HT1080 (cell line): ENCODE measurements around the gene SLC48A1. TPM values are rescaled to one million over a fixed set of nuclear protein-coding genes. Genes with fewer than 3 reads are reported as not detected.

Experiments
- DNase-seq: peaks from one replicate; pipeline ENCODE4 v3.0.0-alpha.2; 2015; ENCODE audit warnings: low read depth
- total RNA-seq: library from RNA; depleted of rRNA; stranded (reverse); fragments of >200 nt; shearing (Covaris generic); gene quantifications from 2 replicates; pipeline ENCODE4 v1.2.3, GENCODE V29; 2014

Gene SLC48A1
- total RNA-seq, 1 experiment from 2014 or later = 13.3 TPM

- DNase-seq = no peak
These were observed 3.6 kb downstream of the SLC48A1 start for GRCh38 chr12:47776471-47777143.

GRCh38 chr12:47777151-47777550, 4.1 kb downstream of the SLC48A1 start:
- no peak for DNase-seq

GRCh38 chr12:47777741-47778558, 4.9 kb downstream of the SLC48A1 start:
- DNase-seq = no peak

GRCh38 chr12:47778881-47779280, 5.8 kb downstream of the SLC48A1 start:
- DNase-seq = no peak

GRCh38 chr12:47779301-47779942, 6.4 kb downstream of the SLC48A1 start:
- DNase-seq = peak; percentile 78

GRCh38 chr12:47779943-47780504, 7.0 kb downstream of the SLC48A1 start:
- DNase-seq = no peak

GRCh38 chr12:47781479-47782371, 8.7 kb downstream of the SLC48A1 start:
- DNase-seq = no peak

GRCh38 chr12:47782372-47782770, 9.3 kb downstream of the SLC48A1 start:
- no peak for DNase-seq

- DNase-seq = no peak
These were observed 10.2 kb downstream of the SLC48A1 start for GRCh38 chr12:47783024-47783755.

GRCh38 chr12:47783821-47784819, 11.1 kb downstream of the SLC48A1 start:
- DNase-seq = no peak

- no peak for DNase-seq
These were observed 12.2 kb downstream of the SLC48A1 start for GRCh38 chr12:47785036-47785886.

- DNase-seq = no peak
These were observed 13.0 kb downstream of the SLC48A1 start for GRCh38 chr12:47785887-47786661.

- DNase-seq = no peak
These were observed 13.7 kb downstream of the SLC48A1 start for GRCh38 chr12:47786662-47787280.

- no peak for DNase-seq
These were observed 14.7 kb downstream of the SLC48A1 start for GRCh38 chr12:47787596-47788319.

GRCh38 chr12:47789141-47789540, 16.1 kb downstream of the SLC48A1 start:
- no peak for DNase-seq
